Measurements from ENCODE around the gene SCYGR1. TPM values are rescaled to one million over a fixed set of nuclear protein-coding genes. Genes with fewer than 3 reads are reported as not detected.
A peak's percentile ranks its signal among the peaks of the same experiment; 100 is the strongest.

SCYGR1 gene
- polyA plus RNA-seq, 1 donor (not counting 4 experiments of a cell fraction or from before 2014, with no cell fraction given) = not detected

- H2AFZ ChIP-seq (ENCODE audit: control insufficient read depth, low read length) = no peak overlapping the region
- no peak for DNase-seq (ENCODE audit: low read depth, low spot score)
- H3K79me2 ChIP-seq (ENCODE audit: control insufficient read depth, insufficient read depth, low read length) = no peaks in the 10 kb centered on the region
- H3K4me2 ChIP-seq (ENCODE audit: control insufficient read depth, extremely low read depth, insufficient read depth, low read depth, low read length) = peak overlapping the region; percentile 62
- dilution Hi-C loops (cut with MboI; ENCODE audit: extremely low pct_ligation_motif_present, low sequenced_read_pairs) = no loop called here
- FAIRE-seq = peak; percentile 13
- H3K4me3 ChIP-seq (ENCODE audit: control insufficient read depth in 2 of 3, extremely low read depth in 1 of 3, insufficient read depth in 2 of 3, low read depth in 1 of 3, low read length in 3 of 3) = peak overlapping the region in 1 of 3 experiments; percentile 25
- H3K36me3 ChIP-seq (ENCODE audit: control insufficient read depth in 2 of 2, extremely low read depth in 1 of 2, insufficient read depth in 2 of 2, low read length in 2 of 2) = no peaks in the 10 kb centered on the region
- H3K27ac ChIP-seq (ENCODE audit: control insufficient read depth, insufficient read depth, low read length) = peak overlapping the region; percentile 82
- H3K4me1 ChIP-seq (ENCODE audit: control insufficient read depth, extremely low read depth, insufficient read depth, low read length) = peaks cover 57% of the 10 kb centered on the region
- TF ChIP-seq EZH2 (IDR thresholded peaks at IDR 0.05; ENCODE audit: low read length) (no peak), CTCF (optimal IDR thresholded peaks at IDR 0.05 in 1 of 3, IDR thresholded peaks at IDR 0.05 in 1 of 3, conservative IDR thresholded peaks at IDR 0.05 in 1 of 3; ENCODE audit: extremely low read depth in 1 of 3, insufficient read depth in 2 of 3, low read length in 3 of 3) (no peak)
- H3K9ac ChIP-seq (ENCODE audit: control insufficient read depth, extremely low read depth, insufficient read depth, low read length) = peak overlapping the region; percentile 50
- no peaks in the 10 kb centered on the region for H3K9me3 ChIP-seq (ENCODE audit: control insufficient read depth, low read depth, low read length)
- H4K20me1 ChIP-seq (ENCODE audit: control insufficient read depth, extremely low read depth, insufficient read depth, low read length) = no peaks in the 10 kb centered on the region
- H3K9me1 ChIP-seq (ENCODE audit: control insufficient read depth, extremely low read depth, insufficient read depth, low read length) = no peaks in the 10 kb centered on the region
- H3K27me3 ChIP-seq (ENCODE audit: control insufficient read depth, extremely low read depth, insufficient read depth, low read length) = no peaks in the 10 kb centered on the region
These were observed 24.2 kb upstream of the SCYGR1 start for GRCh38 chr2:227411990-227412350.

GRCh38 chr2:227411320-227411989 lies 23.7 kb upstream of the SCYGR1 start:
- peak overlapping the region; percentile 62 for H3K4me2 ChIP-seq (ENCODE audit: control insufficient read depth, extremely low read depth, insufficient read depth, low read depth, low read length)
- no peaks in the 10 kb centered on the region for H3K79me2 ChIP-seq (ENCODE audit: control insufficient read depth, insufficient read depth, low read length)
- peak overlapping the region in 1 of 3 experiments; percentile 35 for H3K4me3 ChIP-seq (ENCODE audit: control insufficient read depth in 2 of 3, extremely low read depth in 1 of 3, insufficient read depth in 2 of 3, low read depth in 1 of 3, low read length in 3 of 3)
- no peaks in the 10 kb centered on the region for H3K27me3 ChIP-seq (ENCODE audit: control insufficient read depth, extremely low read depth, insufficient read depth, low read length)
- TF ChIP-seq EZH2 (IDR thresholded peaks at IDR 0.05; ENCODE audit: low read length) (no peak), CTCF (optimal IDR thresholded peaks at IDR 0.05 in 1 of 3, IDR thresholded peaks at IDR 0.05 in 1 of 3, conservative IDR thresholded peaks at IDR 0.05 in 1 of 3; ENCODE audit: extremely low read depth in 1 of 3, insufficient read depth in 2 of 3, low read length in 3 of 3) (no peak)
- peak overlapping the region; percentile 82 for H3K27ac ChIP-seq (ENCODE audit: control insufficient read depth, insufficient read depth, low read length)
- H3K9me3 ChIP-seq (ENCODE audit: control insufficient read depth, low read depth, low read length) = no peaks in the 10 kb centered on the region
- peak overlapping the region; percentile 50 for H3K9ac ChIP-seq (ENCODE audit: control insufficient read depth, extremely low read depth, insufficient read depth, low read length)
- H3K36me3 ChIP-seq (ENCODE audit: control insufficient read depth in 2 of 2, extremely low read depth in 1 of 2, insufficient read depth in 2 of 2, low read length in 2 of 2) = no peaks in the 10 kb centered on the region
- dilution Hi-C loops (cut with MboI; ENCODE audit: extremely low pct_ligation_motif_present, low sequenced_read_pairs) = no loop called here
- H3K4me1 ChIP-seq (ENCODE audit: control insufficient read depth, extremely low read depth, insufficient read depth, low read length) = peaks cover 62% of the 10 kb centered on the region
- peak; percentile 96 for FAIRE-seq
- no peak overlapping the region for H2AFZ ChIP-seq (ENCODE audit: control insufficient read depth, low read length)
- H4K20me1 ChIP-seq (ENCODE audit: control insufficient read depth, extremely low read depth, insufficient read depth, low read length) = no peaks in the 10 kb centered on the region
- no peaks in the 10 kb centered on the region for H3K9me1 ChIP-seq (ENCODE audit: control insufficient read depth, extremely low read depth, insufficient read depth, low read length)
- peak; percentile 90 for DNase-seq (ENCODE audit: low read depth, low spot score)

All from keratinocyte (primary cell).